Measurements from ENCODE around the gene MAP2K4.

Gene MAP2K4

DNA sequence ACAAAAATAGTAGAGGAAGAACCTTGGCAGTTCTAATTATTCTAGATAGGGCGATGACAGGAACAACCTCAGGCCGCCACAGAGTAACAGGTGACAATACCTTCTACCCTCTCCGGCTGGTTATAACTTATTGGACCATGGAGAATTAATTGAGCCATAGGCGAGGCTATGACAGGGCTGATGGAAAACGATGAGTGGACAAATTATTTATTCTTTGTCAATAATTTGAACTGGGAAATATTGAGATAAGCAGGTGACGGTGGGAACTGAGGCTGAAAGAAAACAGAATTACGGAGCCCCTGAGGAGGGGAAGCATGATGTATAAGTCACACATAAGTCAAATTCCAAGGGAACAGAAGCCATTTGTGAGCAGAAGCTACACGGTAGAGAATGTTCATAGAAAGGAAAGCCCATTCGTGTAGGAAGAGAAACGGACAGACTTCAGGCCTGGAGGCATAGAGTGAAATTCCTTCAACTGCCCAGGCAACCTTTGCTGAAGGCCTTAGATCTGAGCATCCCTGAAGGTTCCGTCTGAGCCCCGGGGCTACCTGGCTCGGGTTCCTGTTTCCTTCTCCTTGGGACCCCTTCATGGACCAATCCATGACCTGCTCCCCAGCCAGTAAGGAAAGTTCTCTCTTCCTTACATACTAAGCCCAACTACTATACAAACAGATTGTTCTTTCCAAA lies 158.1 kb downstream of the MAP2K4 start:
- ATAC-seq = no peak
- DNase-seq = no peak

DNA sequence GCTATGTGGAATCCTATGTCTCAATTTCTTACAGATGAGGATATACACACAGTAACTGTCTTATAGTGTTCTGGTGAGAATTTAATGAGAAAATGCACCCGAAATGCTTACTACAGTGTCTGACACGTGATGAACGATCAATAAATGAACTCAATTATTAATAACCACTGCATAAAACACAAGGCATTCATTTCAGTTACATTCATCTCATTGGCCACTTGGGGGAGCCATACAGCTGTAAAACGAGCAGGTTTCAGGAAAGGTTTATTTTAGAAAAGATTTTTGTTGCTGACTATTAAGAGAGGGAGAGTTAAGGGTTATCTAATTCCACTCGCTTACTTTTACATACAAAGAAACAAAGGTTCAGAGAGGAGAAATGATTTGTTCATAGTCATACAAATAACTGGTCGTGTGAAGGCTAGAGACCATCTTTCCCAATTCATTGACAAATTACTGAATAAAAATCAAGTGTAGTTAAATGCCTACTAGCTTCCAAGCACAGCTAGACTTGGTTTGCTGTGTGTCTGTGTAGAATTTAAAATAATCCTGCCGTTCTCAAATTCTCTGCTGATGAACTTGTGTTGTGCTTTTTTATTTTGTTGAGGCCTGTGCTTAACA lies 160.1 kb downstream of the MAP2K4 start:
- DNase-seq (peak; percentile 15), ATAC-seq (no peak)

GRCh38 chr17:12187658-12188057 lies 167.0 kb downstream of the MAP2K4 start:
- DNase-seq (no peak), ATAC-seq (no peak)

DNA sequence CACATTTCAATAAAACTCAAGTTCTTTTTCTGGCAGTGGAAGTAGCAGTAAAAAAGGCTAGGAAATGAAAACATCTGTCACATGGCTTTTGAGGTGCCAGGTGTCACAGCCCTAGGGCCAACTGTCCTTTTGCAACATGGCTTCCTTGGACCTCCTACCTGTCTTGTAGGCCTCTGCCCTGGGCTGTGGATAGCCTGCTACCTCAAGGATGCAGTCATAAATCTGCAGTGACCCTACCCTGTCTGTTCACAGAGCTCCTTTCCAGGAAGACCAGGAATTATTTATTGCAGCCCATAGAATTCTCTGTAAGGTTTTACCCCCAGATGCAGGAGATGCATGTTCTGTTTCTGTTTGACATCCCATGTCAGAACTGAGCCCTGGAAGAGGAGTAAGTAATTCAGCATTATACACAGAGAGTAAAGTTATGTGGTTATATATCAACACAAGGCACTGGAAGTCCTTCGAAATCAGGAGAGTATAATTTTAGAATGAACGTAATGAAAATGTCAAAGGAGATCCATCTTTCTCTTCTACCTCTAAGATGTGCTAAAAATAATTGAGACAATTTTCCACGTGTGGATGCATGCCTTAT lies 172.6 kb downstream of the MAP2K4 start:
- no peak for DNase-seq

More for the DNA sequence above, 172.6 kb downstream of the MAP2K4 start:
- ATAC-seq = no peak

Measured in stimulated activated naive CD8-positive, alpha-beta T cell treated with anti-CD3 and anti-CD28 coated beads, Interleukin-15, Interleukin-2, amounts not matched to agents 100 U/mL and 50 U/mL, for 24 hours (primary cell).